Measurements from ENCODE around the gene SPATA13. TPM values are rescaled to one million over a fixed set of nuclear protein-coding genes. Genes with fewer than 3 reads are reported as not detected.

The SPATA13 gene
- total RNA-seq, 1 experiment from 2014 or later: 14.1 TPM

DNA sequence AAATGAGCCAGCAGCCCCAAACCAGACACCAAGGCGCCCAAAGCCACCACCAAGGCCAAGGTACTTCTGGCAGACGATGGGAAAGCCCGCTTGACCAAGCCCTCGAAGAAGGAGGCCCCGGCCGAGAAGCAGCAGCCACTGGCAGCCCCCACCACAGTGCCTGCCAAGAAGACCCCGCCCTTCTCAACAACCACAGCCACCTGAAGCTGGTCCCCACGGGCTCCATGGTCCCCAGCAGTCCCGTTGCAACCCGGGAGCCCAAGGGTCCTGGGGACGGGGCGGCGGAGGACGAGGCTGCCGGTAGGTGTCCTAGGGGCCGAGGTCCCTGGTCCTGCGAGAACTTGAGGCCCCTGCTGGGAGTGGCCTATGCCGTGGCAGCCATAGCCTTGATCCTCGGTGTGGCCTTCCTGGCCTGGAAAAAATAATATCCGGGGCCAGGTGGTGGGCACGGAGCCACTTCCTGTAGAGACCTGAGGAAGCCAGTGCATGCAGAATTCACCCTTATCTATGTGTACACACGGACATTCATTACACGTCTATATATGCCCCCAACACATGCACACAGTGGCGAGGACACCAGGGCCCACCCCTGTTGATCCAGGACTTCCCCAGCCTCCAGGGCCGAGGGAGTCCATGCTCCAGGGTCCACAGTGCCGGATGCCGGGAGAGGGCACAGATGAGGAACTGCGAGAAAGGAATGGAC is 162.7 kb downstream of the SPATA13 start:
- H3K4me3 Mint-ChIP-seq: no peak overlapping the region
- no peak overlapping the region for H2AK5ac ChIP-seq (ENCODE audit: insufficient read length, low read length)
- H3K56ac ChIP-seq (ENCODE audit: insufficient read length, low read depth, low read length): no peak overlapping the region
- no peak overlapping the region for H3K9ac ChIP-seq (ENCODE audit: extremely low read depth, insufficient read length, low read length)
- H4K8ac ChIP-seq (replicated peaks; ENCODE audit: insufficient read length, low read depth, low read length): no peak overlapping the region
- H2BK5ac ChIP-seq (ENCODE audit: insufficient read length, low read length): no peak overlapping the region
- no peaks in the 10 kb centered on the region for H3K79me1 ChIP-seq (ENCODE audit: insufficient read depth, low read depth, low read length, poor library complexity, severe bottlenecking)
- no peaks in the 10 kb centered on the region for H3K4me1 Mint-ChIP-seq
- H4K20me1 ChIP-seq (ENCODE audit: control insufficient read depth, insufficient read depth, insufficient read length): no peaks in the 10 kb centered on the region
- no peak overlapping the region for H3K14ac ChIP-seq (ENCODE audit: insufficient read depth, low read length)
- TF ChIP-seq, protein P1, sequence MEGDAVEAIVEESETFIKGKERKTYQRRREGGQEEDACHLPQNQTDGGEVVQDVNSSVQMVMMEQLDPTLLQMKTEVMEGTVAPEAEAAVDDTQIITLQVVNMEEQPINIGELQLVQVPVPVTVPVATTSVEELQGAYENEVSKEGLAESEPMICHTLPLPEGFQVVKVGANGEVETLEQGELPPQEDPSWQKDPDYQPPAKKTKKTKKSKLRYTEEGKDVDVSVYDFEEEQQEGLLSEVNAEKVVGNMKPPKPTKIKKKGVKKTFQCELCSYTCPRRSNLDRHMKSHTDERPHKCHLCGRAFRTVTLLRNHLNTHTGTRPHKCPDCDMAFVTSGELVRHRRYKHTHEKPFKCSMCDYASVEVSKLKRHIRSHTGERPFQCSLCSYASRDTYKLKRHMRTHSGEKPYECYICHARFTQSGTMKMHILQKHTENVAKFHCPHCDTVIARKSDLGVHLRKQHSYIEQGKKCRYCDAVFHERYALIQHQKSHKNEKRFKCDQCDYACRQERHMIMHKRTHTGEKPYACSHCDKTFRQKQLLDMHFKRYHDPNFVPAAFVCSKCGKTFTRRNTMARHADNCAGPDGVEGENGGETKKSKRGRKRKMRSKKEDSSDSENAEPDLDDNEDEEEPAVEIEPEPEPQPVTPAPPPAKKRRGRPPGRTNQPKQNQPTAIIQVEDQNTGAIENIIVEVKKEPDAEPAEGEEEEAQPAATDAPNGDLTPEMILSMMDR (conservative IDR thresholded peaks at IDR 0.05): no peak
- DNase-seq: no peak
- no peaks in the 10 kb centered on the region for H3K9me3 Mint-ChIP-seq
- H3K18ac ChIP-seq (ENCODE audit: insufficient read length, low read depth, low read length): no peak overlapping the region
- no peak overlapping the region for H3T11ph ChIP-seq (ENCODE audit: low read length)
- H3K23ac ChIP-seq (ENCODE audit: insufficient read length, low read depth, low read length): no peak overlapping the region
- no peaks in the 10 kb centered on the region for H3K23me2 ChIP-seq (ENCODE audit: insufficient read length, low read depth, low read length, poor library complexity, severe bottlenecking)
- H3K4me2 ChIP-seq (ENCODE audit: insufficient read depth, insufficient read length, low read length): no peak overlapping the region
- no peak overlapping the region for H3K27ac ChIP-seq (ENCODE audit: insufficient read length, low read depth, low read length)
- H4K91ac ChIP-seq (ENCODE audit: insufficient read length, low read depth, low read length): no peak overlapping the region
- no peak overlapping the region for H2BK12ac ChIP-seq (ENCODE audit: insufficient read length, low read depth, low read length)
- no peaks in the 10 kb centered on the region for H3K79me2 ChIP-seq (ENCODE audit: insufficient read depth, low read length)
- H2BK20ac ChIP-seq (ENCODE audit: low read depth, low read length, poor library complexity, severe bottlenecking): no peak overlapping the region
- peaks cover 16% of the 10 kb centered on the region for H3K27me3 Mint-ChIP-seq (ENCODE audit: low read depth)
- no CpG with 5 or more reads among the region's 28 CpGs for WGBS (ENCODE audit: extremely low coverage, insufficient read length, low lambda C conversion rate)
- H3K36me3 Mint-ChIP-seq (ENCODE audit: insufficient read depth in 1 of 3, low read depth in 3 of 3): no peaks in the 10 kb centered on the region; a peak in 1 of 7 replicates
- no peaks in the 10 kb centered on the region for H3K27me3 ChIP-seq (ENCODE audit: insufficient read depth, low read length)
- H3K27ac Mint-ChIP-seq: no peak overlapping the region; a peak in 1 of 7 replicates
- no peak overlapping the region for H2BK120ac ChIP-seq (ENCODE audit: low read depth, low read length, poor library complexity, severe bottlenecking)
- H3K4me1 ChIP-seq (ENCODE audit: insufficient read depth, low read length): no peaks in the 10 kb centered on the region
- H3K9me3 ChIP-seq (ENCODE audit: control insufficient read depth, low read depth, low read length): no peaks in the 10 kb centered on the region
- H2BK15ac ChIP-seq (ENCODE audit: low read depth, low read length): no peak overlapping the region
- H3K4ac ChIP-seq (ENCODE audit: low read depth, low read length): no peak overlapping the region
- H4K5ac ChIP-seq (ENCODE audit: insufficient read length, low read depth, low read length): no peak overlapping the region
- no peak overlapping the region for H2AFZ ChIP-seq (ENCODE audit: low read length)

Measured in H9 (cell line).